ENCODE results near the gene OLFML3. TPM values are rescaled to one million over a fixed set of nuclear protein-coding genes. Genes with fewer than 3 reads are reported as not detected.
A peak's percentile ranks its signal among the peaks of the same experiment; 100 is the strongest.

Gene OLFML3
- total RNA-seq (ENCODE audit: low replicate concordance): 13.4 and 19.3 TPM in 2 replicates

GRCh38 chr1:113978863-113979702, at the start of gene OLFML3:
Gene OLFML3, plus strand, starts transcription at chr1:113979474. Its CDS starts 43 bp downstream, at chr1:113979517.
- H3K27ac ChIP-seq: peak within 1 kb of the TSS; percentile 77
- peaks cover 19% of the 10 kb centered on the region for H3K79me2 ChIP-seq (ENCODE audit: low read depth)
- peak within 1 kb of the TSS; percentile 22 for H3K4me3 ChIP-seq
- H3K4me2 ChIP-seq: peak within 1 kb of the TSS; percentile 57
- no peaks in the 10 kb centered on the region for H3K27me3 ChIP-seq
- peaks cover 57% of the 10 kb centered on the region for H3F3A ChIP-seq (ENCODE audit: low read depth)
- Mint-ChIP-seq H3K9me3 (no peaks in the 10 kb centered on the region), H3K36me3 (peaks cover 5% of the 10 kb centered on the region), H3K27me3 (ENCODE audit: insufficient read depth, low read depth) (no peaks in the 10 kb centered on the region), H3K27ac (peak within 1 kb of the TSS; percentile 96), H3K4me1 (peaks cover 84% of the 10 kb centered on the region), H3K4me3 (peak within 1 kb of the TSS; percentile 77)
- TF ChIP-seq EZH2 (IDR thresholded peaks at IDR 0.05): no peak
- peak; percentile 77 for TF ChIP-seq CTCF (IDR thresholded peaks at IDR 0.05)
- H3K9ac ChIP-seq: no peak within 1 kb of the TSS
- peaks cover 67% of the 10 kb centered on the region for H3K4me1 ChIP-seq
- H2AFZ ChIP-seq (replicated peaks): peak within 1 kb of the TSS; percentile 85
- H3K36me3 ChIP-seq: no peaks in the 10 kb centered on the region
- H3K9me3 ChIP-seq (ENCODE audit: low read depth): no peaks in the 10 kb centered on the region
- peak; percentile 95 for DNase-seq (ENCODE audit: low spot score)
- H4K20me1 ChIP-seq (ENCODE audit: low read depth): peaks cover 22% of the 10 kb centered on the region

GRCh38 chr1:113929750-113930498, 49.4 kb upstream of the OLFML3 start:
- DNase-seq (ENCODE audit: low spot score): peak; percentile 73
- Histone ChIP-seq H4K20me1 (ENCODE audit: low read depth) (peaks cover 49% of the 10 kb centered on the region), H3F3A (ENCODE audit: low read depth) (peaks cover 13% of the 10 kb centered on the region), H3K4me1 (peaks cover 21% of the 10 kb centered on the region), H2AFZ (replicated peaks) (peak overlapping the region; percentile 87), H3K79me2 (ENCODE audit: low read depth) (peaks cover 53% of the 10 kb centered on the region), H3K4me3 (peak overlapping the region; percentile 94), H3K36me3 (no peaks in the 10 kb centered on the region), H3K4me2 (peak overlapping the region; percentile 84), H3K9ac (peak overlapping the region; percentile 70), H3K9me3 (ENCODE audit: low read depth) (no peaks in the 10 kb centered on the region), H3K27me3 (peaks cover 5% of the 10 kb centered on the region), H3K27ac (peak overlapping the region; percentile 81)
- Mint-ChIP-seq H3K9me3 (no peaks in the 10 kb centered on the region), H3K4me1 (peaks cover 33% of the 10 kb centered on the region), H3K36me3 (no peaks in the 10 kb centered on the region), H3K27me3 (ENCODE audit: insufficient read depth, low read depth) (peaks cover 3% of the 10 kb centered on the region), H3K4me3 (peak overlapping the region; percentile 99), H3K27ac (peak overlapping the region; percentile 96)
- TF ChIP-seq CTCF (IDR thresholded peaks at IDR 0.05): peak; percentile 29
- TF ChIP-seq EZH2phosphoT487 (IDR thresholded peaks at IDR 0.05): no peak
- no peak for TF ChIP-seq EZH2 (IDR thresholded peaks at IDR 0.05)

GRCh38 chr1:113930499-113931161, 48.6 kb upstream of the OLFML3 start:
- peaks cover 56% of the 10 kb centered on the region for H4K20me1 ChIP-seq (ENCODE audit: low read depth)
- no peaks in the 10 kb centered on the region for H3K9me3 Mint-ChIP-seq
- peak overlapping the region; percentile 96 for H3K27ac Mint-ChIP-seq
- no peak overlapping the region for H3K27ac ChIP-seq
- peak overlapping the region; percentile 99 for H3K4me3 Mint-ChIP-seq
- H2AFZ ChIP-seq (replicated peaks): no peak overlapping the region
- H3K4me2 ChIP-seq: peak overlapping the region; percentile 84
- H3F3A ChIP-seq (ENCODE audit: low read depth): peaks cover 13% of the 10 kb centered on the region
- no peaks in the 10 kb centered on the region for H3K36me3 Mint-ChIP-seq
- peak overlapping the region; percentile 94 for H3K4me3 ChIP-seq
- peaks cover 21% of the 10 kb centered on the region for H3K4me1 ChIP-seq
- H3K4me1 Mint-ChIP-seq: peaks cover 33% of the 10 kb centered on the region
- no peaks in the 10 kb centered on the region for H3K9me3 ChIP-seq (ENCODE audit: low read depth)
- no peak for TF ChIP-seq CTCF (IDR thresholded peaks at IDR 0.05)
- TF ChIP-seq EZH2phosphoT487 (IDR thresholded peaks at IDR 0.05): no peak
- TF ChIP-seq EZH2 (IDR thresholded peaks at IDR 0.05): no peak
- H3K79me2 ChIP-seq (ENCODE audit: low read depth): peaks cover 60% of the 10 kb centered on the region
- H3K9ac ChIP-seq: peak overlapping the region; percentile 70
- peaks cover 5% of the 10 kb centered on the region for H3K27me3 ChIP-seq
- H3K36me3 ChIP-seq: no peaks in the 10 kb centered on the region
- DNase-seq (ENCODE audit: low spot score): peak; percentile 62
- H3K27me3 Mint-ChIP-seq (ENCODE audit: insufficient read depth, low read depth): peaks cover 3% of the 10 kb centered on the region

All from neural progenitor cell (in vitro differentiated cells).